ENCODE measurements around the gene KRTAP21-1. TPM values are rescaled to one million over a fixed set of nuclear protein-coding genes. Genes with fewer than 3 reads are reported as not detected.

The KRTAP21-1 gene
- total and polyA plus RNA-seq, 4 donors: not detected

Small RNA genes within 50 kb of the gene (small RNA-seq; reads per million reads assigned to genes)
- gene AP000244.1 (ENCODE audit: low replicate concordance) (not detected), gene KRTAP21-3 (ENCODE audit: low replicate concordance) (not detected), gene KRTAP8-2P (ENCODE audit: low replicate concordance) (not detected)

Other genes with a start within 250 kb of the KRTAP21-1 start
- gene KRTAP19-6, start 213.6 kb downstream of the KRTAP21-1 start, total RNA-seq: not detected
- gene KRTAP19-6, start 213.6 kb downstream of the KRTAP21-1 start, polyA plus RNA-seq: not detected
- gene KRTAP19-7, start 194.1 kb downstream of the KRTAP21-1 start, total RNA-seq: not detected
- gene KRTAP19-7, start 194.1 kb downstream of the KRTAP21-1 start, polyA plus RNA-seq: not detected
- gene KRTAP22-2, start 165.0 kb downstream of the KRTAP21-1 start, total RNA-seq: not detected
- gene KRTAP22-2, start 165.0 kb downstream of the KRTAP21-1 start, polyA plus RNA-seq: not detected
- gene KRTAP6-3, start 163.0 kb downstream of the KRTAP21-1 start, total RNA-seq: not detected
- gene KRTAP6-3, start 163.0 kb downstream of the KRTAP21-1 start, polyA plus RNA-seq: not detected
- not detected for gene KRTAP6-2, start 156.5 kb downstream of the KRTAP21-1 start, total RNA-seq
- not detected for gene KRTAP6-2, start 156.5 kb downstream of the KRTAP21-1 start, polyA plus RNA-seq
- gene KRTAP22-1, start 154.3 kb downstream of the KRTAP21-1 start, total RNA-seq: not detected
- gene KRTAP22-1, start 154.3 kb downstream of the KRTAP21-1 start, polyA plus RNA-seq: not detected
- gene KRTAP6-1, start 141.5 kb downstream of the KRTAP21-1 start, total RNA-seq: not detected
- not detected for gene KRTAP6-1, start 141.5 kb downstream of the KRTAP21-1 start, polyA plus RNA-seq
- gene KRTAP20-1, start 139.0 kb downstream of the KRTAP21-1 start, total RNA-seq: not detected
- gene KRTAP20-1, start 139.0 kb downstream of the KRTAP21-1 start, polyA plus RNA-seq: not detected
- gene KRTAP20-4, start 134.8 kb downstream of the KRTAP21-1 start, total RNA-seq: not detected
- not detected for gene KRTAP20-4, start 134.8 kb downstream of the KRTAP21-1 start, polyA plus RNA-seq
- gene KRTAP20-2, start 120.2 kb downstream of the KRTAP21-1 start, total RNA-seq: not detected
- not detected for gene KRTAP20-2, start 120.2 kb downstream of the KRTAP21-1 start, polyA plus RNA-seq
- not detected for gene KRTAP20-3, start 112.6 kb downstream of the KRTAP21-1 start, total RNA-seq
- gene KRTAP20-3, start 112.6 kb downstream of the KRTAP21-1 start, polyA plus RNA-seq: not detected
- not detected for gene KRTAP21-3, start 36.7 kb downstream of the KRTAP21-1 start, total RNA-seq
- gene KRTAP21-3, start 36.7 kb downstream of the KRTAP21-1 start, polyA plus RNA-seq: not detected
- not detected for gene KRTAP21-2, start 8.2 kb downstream of the KRTAP21-1 start, total RNA-seq
- not detected for gene KRTAP21-2, start 8.2 kb downstream of the KRTAP21-1 start, polyA plus RNA-seq
- not detected for gene KRTAP8-1, start 57.8 kb upstream of the KRTAP21-1 start, total RNA-seq
- gene KRTAP8-1, start 57.8 kb upstream of the KRTAP21-1 start, polyA plus RNA-seq: not detected
- gene KRTAP7-1, start 74.3 kb upstream of the KRTAP21-1 start, total RNA-seq: not detected
- gene KRTAP7-1, start 74.3 kb upstream of the KRTAP21-1 start, polyA plus RNA-seq: not detected
- gene KRTAP11-1, start 126.2 kb upstream of the KRTAP21-1 start, total RNA-seq: not detected
- gene KRTAP11-1, start 126.2 kb upstream of the KRTAP21-1 start, polyA plus RNA-seq: not detected